Myocyte (in vitro differentiated cells): ENCODE data around the gene HNRNPAB. TPM values are rescaled to one million over a fixed set of nuclear protein-coding genes. Genes with fewer than 3 reads are reported as not detected.

ENCODE experiments used
- DNase-seq: peaks from one replicate; pipeline ENCODE4 v3.0.0-alpha.2; 2012; ENCODE audit warnings: low read depth
- polyA plus RNA-seq: library from polyadenylated mRNA; unstranded; fragments of >200 nt; gene quantifications from one replicate; pipeline ENCODE4 v1.2.1, GENCODE V29; 2012; ENCODE audit warnings: missing spikeins
- total RNA-seq: library from RNA; depleted of rRNA; stranded (reverse); fragments of >200 nt; gene quantifications from 2 replicates; pipeline ENCODE4 v1.2.3, GENCODE V29; 2014

The HNRNPAB gene
- 73.5 and 88.0 TPM in 2 replicates for total RNA-seq
- 143 TPM for polyA plus RNA-seq

DNA sequence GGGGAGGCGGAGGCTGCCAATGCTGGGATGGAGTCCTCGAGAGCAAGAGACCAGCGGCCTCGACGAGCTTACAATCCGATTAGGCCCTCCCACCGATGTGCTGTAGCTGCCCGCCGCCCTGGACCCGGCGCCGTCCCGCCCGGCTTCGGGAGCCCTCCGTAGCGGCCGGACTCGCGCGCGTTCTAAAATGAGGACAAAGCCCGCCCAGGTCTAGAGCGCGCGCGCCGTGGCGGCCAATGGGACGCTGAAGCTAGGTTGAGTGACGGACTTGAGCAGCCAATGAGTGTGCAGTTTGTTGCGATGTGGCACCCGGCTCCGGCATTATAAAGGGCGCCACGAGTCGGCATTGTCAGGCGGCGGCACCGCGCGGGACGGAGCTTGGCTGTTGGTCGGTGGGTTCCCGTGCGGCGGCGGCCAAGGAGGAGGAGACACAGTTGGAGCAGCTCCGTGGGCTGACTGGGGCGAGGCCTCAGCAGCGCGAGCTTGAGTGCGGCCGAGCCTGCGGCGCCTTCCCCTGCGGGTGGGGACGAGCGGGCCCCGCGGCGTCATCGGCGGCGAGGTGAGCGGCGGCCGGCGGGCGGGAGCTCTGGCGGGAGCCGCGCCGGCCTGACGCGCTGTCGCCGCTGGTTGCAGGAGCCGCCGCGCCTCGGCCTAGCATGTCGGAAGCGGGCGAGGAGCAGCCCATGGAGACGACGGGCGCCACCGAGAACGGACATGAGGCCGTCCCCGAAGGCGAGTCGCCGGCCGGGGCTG, at the start of gene HNRNPAB:
TSS of gene HNRNPAB (plus strand) at position 352 of the 753 bp plus-strand sequence. CDS start at position 657, 305 bp downstream.
- peak; percentile 96 for DNase-seq

- no peak for DNase-seq
Observed at GRCh38 chr5:178155065-178155464, 49.3 kb upstream of the HNRNPAB start.

- DNase-seq, result no peak
Observed at GRCh38 chr5:178160176-178160575, 44.2 kb upstream of the HNRNPAB start.

- DNase-seq, result no peak
Observed at GRCh38 chr5:178162481-178162880, 41.9 kb upstream of the HNRNPAB start.

GRCh38 chr5:178163772-178164735, 40.3 kb upstream of the HNRNPAB start:
- peak; percentile 82 for DNase-seq

DNA sequence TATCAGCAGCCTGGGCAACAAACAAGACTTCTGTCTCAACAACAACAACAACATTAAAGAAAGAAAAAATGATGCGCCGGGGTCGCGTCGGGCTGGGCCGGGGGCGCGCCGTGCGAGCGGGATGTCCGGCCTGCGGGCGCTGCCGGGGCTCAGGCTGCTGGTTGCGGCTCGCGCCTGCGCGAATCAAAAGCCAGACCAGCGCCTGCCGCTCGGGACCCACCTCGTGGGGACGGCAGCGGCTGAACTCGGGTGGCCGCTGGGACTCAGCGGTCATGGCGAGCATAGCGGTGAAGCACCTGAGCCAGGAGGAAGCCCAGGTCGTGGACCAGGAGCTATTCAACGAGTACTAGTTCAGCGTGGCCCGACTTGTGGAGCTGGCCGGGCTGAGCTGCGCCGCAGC, 38.8 kb upstream of the HNRNPAB start:
- DNase-seq, result no peak

DNA sequence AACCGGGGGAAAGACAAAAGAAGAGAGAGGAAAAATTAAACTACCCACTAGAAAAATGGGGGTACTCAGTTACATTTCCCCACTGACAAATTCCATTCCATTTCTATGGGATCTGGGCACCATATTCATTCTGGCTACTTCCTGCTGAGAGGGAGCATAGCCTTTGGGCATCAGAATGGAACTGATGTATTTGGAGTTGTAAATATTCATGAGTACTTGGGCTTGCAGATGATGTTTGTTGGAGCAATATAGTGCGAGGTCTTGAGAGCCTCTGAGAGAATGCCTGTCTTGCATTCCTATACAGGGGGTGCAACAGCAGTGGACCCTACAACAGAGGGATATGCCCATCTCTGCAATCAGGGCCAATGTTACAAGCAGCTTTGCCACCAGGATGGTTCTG, 33.9 kb upstream of the HNRNPAB start:
- DNase-seq, result no peak

- no peak for DNase-seq
Observed at GRCh38 chr5:178174456-178174855, 29.9 kb upstream of the HNRNPAB start.

GRCh38 chr5:178176791-178177190, 27.5 kb upstream of the HNRNPAB start:
- DNase-seq, result no peak

DNA sequence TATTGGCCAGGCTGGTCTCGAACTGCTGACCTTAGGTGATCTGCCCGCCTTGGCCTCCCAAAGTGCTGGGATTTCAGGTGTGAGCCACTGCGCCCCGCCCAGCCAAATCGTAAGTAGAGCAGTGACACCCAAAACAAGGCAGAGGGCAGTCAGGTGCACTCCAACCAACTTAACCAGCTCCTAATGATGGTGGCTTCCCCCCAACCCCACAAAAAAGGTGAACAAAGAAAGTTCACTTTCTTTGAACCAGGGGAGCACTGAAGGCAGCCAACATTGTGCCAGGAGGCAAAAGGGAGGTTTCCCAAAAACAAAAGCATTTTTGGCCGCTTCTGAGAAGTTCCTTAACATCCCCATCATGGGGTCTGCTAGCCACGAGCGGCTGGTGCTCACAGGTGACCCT, 26.8 kb upstream of the HNRNPAB start:
- DNase-seq, result no peak

- no peak for DNase-seq
Observed at GRCh38 chr5:178180141-178180863, 24.0 kb upstream of the HNRNPAB start.

GRCh38 chr5:178182158-178182876, 22.0 kb upstream of the HNRNPAB start:
- no peak for DNase-seq

GRCh38 chr5:178186427-178186826, 17.9 kb upstream of the HNRNPAB start:
- DNase-seq, result no peak

- DNase-seq, result no peak
Observed at GRCh38 chr5:178187014-178187413, 17.3 kb upstream of the HNRNPAB start, which contains the start of gene GMCL2. Gene GMCL2, minus strand, starts transcription at chr5:178187371. Its CDS starts 72 bp downstream, at chr5:178187299.

GRCh38 chr5:178189433-178189832, 14.9 kb upstream of the HNRNPAB start:
- DNase-seq, result no peak

GRCh38 chr5:178191661-178192060, 12.7 kb upstream of the HNRNPAB start:
- DNase-seq, result no peak

DNA sequence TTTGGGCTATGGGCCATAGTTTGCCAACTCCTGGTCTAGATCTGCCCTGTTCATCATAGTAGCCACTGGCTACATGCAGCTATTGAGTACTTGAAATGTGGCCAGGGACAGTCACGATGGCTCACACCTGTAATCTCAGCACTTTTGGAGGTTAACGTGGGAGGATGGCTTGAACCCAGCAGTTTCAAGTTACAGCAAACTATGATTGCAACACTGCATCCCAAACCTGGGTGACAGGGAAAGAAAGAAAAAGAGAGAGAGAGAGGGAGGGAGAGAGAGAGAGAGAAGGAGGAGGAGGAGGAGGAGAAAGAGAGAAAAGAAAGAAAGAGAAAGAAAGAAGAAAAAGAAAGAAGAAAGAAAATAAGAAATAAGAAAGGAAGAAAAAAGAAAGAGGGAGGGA, 12.1 kb upstream of the HNRNPAB start:
- DNase-seq, result no peak

DNA sequence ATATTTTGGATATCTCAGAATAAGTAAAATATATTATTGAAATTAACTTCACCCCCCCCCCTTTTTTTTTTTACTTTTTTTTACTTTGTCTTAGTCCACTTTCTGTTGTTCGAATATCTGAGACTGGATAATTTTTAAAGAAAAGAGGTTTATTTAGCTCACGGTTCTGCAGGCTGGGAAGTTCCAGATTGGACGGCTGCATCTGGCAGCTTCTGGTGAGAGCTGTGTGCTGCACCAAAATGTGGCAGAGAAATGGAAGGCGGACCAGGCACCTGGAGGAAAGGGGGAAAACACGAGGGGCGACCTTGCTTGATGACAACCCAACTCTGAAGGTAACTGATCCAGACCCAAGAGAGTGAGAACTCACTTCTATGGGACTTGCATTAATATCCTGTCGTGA, 11.5 kb upstream of the HNRNPAB start:
- DNase-seq, result no peak

DNA sequence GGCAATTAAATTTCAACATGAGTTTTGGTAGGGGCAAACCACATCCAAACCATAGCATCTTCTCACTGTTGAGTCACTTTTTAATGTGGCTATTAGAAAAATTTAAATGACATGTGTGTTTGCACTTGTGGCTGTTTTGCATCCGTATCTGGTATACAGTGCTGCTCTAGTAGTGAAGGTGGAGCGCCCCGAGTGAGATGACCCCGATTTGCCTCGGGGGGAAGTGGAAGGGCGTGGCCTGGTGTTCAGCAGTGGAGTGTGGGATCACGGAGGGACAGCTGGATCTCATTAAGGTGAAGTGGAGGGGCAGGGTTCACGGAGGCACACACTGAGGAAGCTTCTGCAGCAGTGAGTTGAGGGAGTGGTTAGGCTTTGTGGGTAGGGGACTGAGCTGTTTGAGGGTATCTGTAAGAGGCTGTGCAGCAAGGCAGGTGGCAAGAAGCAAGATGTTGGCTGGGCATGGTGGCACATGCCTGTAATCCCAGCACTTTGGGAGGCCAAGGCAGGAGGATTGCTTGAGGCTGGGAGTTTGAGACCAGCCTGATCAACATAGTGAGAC, 11.0 kb upstream of the HNRNPAB start:
- DNase-seq, result no peak

- no peak for DNase-seq
Observed at GRCh38 chr5:178194026-178194425, 10.3 kb upstream of the HNRNPAB start.
